ENCODE results near the gene SLC5A6. TPM values are rescaled to one million over a fixed set of nuclear protein-coding genes. Genes with fewer than 3 reads are reported as not detected.

Gene SLC5A6
- total RNA-seq, 2 experiments from 2014 or later: 55.5 to 60.1 TPM

DNA sequence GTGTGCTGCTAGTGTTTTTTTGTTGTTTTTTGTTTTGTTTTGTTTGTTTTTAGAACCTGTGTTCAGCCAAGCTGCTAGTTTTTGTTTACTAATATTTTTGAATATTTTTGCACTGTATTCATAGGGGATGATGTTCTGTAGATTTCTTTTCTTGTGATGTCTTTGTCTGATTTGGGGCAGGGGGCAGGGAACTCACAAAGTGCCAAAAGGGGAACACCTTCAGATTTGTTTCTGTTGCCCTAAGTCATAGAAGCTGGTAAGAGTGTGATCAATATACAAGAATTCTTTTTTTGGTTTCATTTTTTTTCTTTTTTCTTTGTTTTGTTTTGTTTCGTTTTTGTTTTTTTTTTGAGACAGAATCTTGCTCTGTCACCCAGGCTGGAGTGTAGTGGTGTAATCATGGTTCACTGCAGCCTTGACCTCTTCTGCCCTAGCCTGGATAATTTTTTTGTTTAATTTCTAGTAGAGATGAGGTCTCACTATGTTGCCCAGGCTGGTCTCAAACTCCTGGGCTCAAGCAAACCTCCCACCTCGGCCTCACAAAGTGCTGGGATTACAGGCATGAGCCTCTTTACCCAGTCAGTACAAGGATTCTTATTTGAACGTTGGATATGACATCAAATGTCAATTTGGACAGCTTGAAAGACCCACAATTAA is 32.6 kb downstream of the SLC5A6 start:
- Histone ChIP-seq H3K4me1 (ENCODE audit: insufficient read depth, low read length, poor library complexity, severe bottlenecking) (peaks cover 53% of the 10 kb centered on the region), H3K4me2 (ENCODE audit: low read length) (peak overlapping the region; percentile 51), H3K36me3 (ENCODE audit: insufficient read depth, low read length) (no peaks in the 10 kb centered on the region), H3K9me3 (ENCODE audit: low read length) (no peaks in the 10 kb centered on the region), H2AFZ (ENCODE audit: low read length) (peak overlapping the region; percentile 21; the same call in 1 of the 2 replicates), H3K79me2 (ENCODE audit: insufficient read depth, low read depth, low read length) (no peaks in the 10 kb centered on the region), H4K20me1 (ENCODE audit: insufficient read depth, low read length) (no peaks in the 10 kb centered on the region), H3K27ac (ENCODE audit: low read depth, low read length, poor library complexity, severe bottlenecking) (no peak overlapping the region), H3K4me3 (ENCODE audit: low read depth, low read length, poor library complexity, severe bottlenecking) (no peak overlapping the region), H3K9me2 (ENCODE audit: insufficient read depth, low read length) (no peaks in the 10 kb centered on the region)
- DNase-seq (ENCODE audit: low spot score): no peak
- intact Hi-C loops (cut with micrococcal nuclease; ENCODE audit: unreplicated experiment): no loop called here
- ChIA-PET POLR2A (interaction anchor here (1.0 kb wide), 1 partner anchor 102 kb away, joined by 3 read pairs; no protein-coding TSS in a partner anchor), CTCF (ENCODE audit: unreplicated experiment) (no interaction called here)
- BruUV-seq (replicated peaks): no TSS peak
- no peak for TF ChIP-seq CTCF (conservative IDR thresholded peaks at IDR 0.05; ENCODE audit: low read length)

DNA sequence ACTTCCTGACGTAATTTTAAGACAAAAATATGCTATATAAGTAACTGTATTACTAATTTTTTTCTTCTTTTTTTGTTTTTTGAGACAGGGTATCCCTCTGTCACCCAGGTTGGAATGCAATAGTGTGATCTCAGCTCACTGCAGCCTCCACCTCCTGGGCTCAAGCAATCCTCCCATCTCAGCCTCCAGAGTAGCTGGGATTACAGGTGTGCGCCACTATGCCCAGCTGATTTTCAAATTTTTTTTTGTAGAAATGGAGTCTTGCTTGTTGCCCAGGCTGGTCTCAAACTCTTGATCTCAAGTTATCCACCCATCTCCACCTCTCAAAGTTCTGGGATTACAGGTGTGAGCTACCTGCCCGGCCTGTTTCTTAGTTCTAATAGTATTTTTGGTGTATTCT is 33.6 kb downstream of the SLC5A6 start:
- Histone ChIP-seq H2AFZ (ENCODE audit: low read length) (peak overlapping the region; percentile 71; the same call in 1 of the 2 replicates), H4K20me1 (ENCODE audit: insufficient read depth, low read length) (no peaks in the 10 kb centered on the region), H3K9me3 (ENCODE audit: low read length) (no peaks in the 10 kb centered on the region), H3K4me1 (ENCODE audit: insufficient read depth, low read length, poor library complexity, severe bottlenecking) (peaks cover 60% of the 10 kb centered on the region), H3K79me2 (ENCODE audit: insufficient read depth, low read depth, low read length) (no peaks in the 10 kb centered on the region), H3K9me2 (ENCODE audit: insufficient read depth, low read length) (no peaks in the 10 kb centered on the region), H3K36me3 (ENCODE audit: insufficient read depth, low read length) (no peaks in the 10 kb centered on the region), H3K27ac (ENCODE audit: low read depth, low read length, poor library complexity, severe bottlenecking) (no peak overlapping the region), H3K4me3 (ENCODE audit: low read depth, low read length, poor library complexity, severe bottlenecking) (no peak overlapping the region), H3K4me2 (ENCODE audit: low read length) (peak overlapping the region; percentile 51)
- no peak for DNase-seq (ENCODE audit: low spot score)
- TF ChIP-seq EZH2phosphoT487 (IDR thresholded peaks at IDR 0.05; ENCODE audit: borderline replicate concordance, low read depth, low read length) (no peak), CTCF (conservative IDR thresholded peaks at IDR 0.05; ENCODE audit: low read length) (no peak)
- no TSS peak for BruUV-seq (replicated peaks)
- POLR2A ChIA-PET: no interaction called here
- intact Hi-C loops (cut with micrococcal nuclease; ENCODE audit: unreplicated experiment): no loop called here
- CTCF ChIA-PET (ENCODE audit: unreplicated experiment): no interaction called here
